Tibial nerve (tissue), 4 donors: ENCODE measurements around the gene TCF12.

ENCODE experiments used
- EP300 ChIP-seq, 2 donors: sonication (generic); formaldehyde crosslinking; IDR thresholded peaks; one replicate each; pipeline ENCODE4 v1.6.1; 2017; ENCODE audit warnings: antibody characterized with exemption in 2 of 2, mild to moderate bottlenecking in 1 of 2
- TF ChIP-seq, protein P1 (sequence below), 5 experiments: fragments of 200-600 bp in 3 of 5; fragments of 450-650 bp in 2 of 5; sonication (generic) in 3 of 5; IDR thresholded peaks; one replicate each; pipeline ENCODE4 v1.5.1; 2016 to 2019; ENCODE audit warnings: antibody characterized with exemption in 5 of 5, mild to moderate bottlenecking in 3 of 5, moderate library complexity in 2 of 5

DNA sequence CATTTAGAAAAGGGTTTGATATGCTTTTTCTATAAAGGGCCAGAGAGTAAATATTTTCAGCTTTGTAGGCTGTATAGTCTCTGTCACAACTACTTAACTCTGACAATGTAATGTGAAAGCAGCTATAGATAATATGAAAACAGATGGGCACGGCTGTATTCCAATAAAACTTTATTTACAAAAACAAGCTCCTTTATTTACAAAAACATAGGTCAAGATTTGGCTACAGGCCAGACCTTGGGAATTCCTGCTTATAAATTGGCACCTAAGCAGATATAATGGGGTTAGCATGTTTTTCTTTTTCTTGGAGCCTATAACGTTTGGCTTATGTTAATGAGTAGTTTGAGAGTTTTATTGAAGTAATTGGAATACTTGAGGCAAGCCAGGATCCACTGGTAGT is 338.5 kb downstream of the TCF12 start:
- TF ChIP-seq, protein P1, sequence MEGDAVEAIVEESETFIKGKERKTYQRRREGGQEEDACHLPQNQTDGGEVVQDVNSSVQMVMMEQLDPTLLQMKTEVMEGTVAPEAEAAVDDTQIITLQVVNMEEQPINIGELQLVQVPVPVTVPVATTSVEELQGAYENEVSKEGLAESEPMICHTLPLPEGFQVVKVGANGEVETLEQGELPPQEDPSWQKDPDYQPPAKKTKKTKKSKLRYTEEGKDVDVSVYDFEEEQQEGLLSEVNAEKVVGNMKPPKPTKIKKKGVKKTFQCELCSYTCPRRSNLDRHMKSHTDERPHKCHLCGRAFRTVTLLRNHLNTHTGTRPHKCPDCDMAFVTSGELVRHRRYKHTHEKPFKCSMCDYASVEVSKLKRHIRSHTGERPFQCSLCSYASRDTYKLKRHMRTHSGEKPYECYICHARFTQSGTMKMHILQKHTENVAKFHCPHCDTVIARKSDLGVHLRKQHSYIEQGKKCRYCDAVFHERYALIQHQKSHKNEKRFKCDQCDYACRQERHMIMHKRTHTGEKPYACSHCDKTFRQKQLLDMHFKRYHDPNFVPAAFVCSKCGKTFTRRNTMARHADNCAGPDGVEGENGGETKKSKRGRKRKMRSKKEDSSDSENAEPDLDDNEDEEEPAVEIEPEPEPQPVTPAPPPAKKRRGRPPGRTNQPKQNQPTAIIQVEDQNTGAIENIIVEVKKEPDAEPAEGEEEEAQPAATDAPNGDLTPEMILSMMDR (IDR thresholded peaks at IDR 0.05): no peak
- TF ChIP-seq EP300 (IDR thresholded peaks at IDR 0.05): no peak
